Neural cell (in vitro differentiated cells): Measurements from ENCODE around the gene PIGK. TPM values are rescaled to one million over a fixed set of nuclear protein-coding genes. Genes with fewer than 3 reads are reported as not detected.

Experiments used
- H2AFZ ChIP-seq: fragments of 200-600, 300-800 bp; sonication (generic), shearing (Covaris generic); 2 replicates; pipeline ENCODE4 v1.6.0; 2014; ENCODE audit warnings: low read depth, mild to moderate bottlenecking, antibody characterized with exemption, low read length, moderate library complexity
- H3F3A ChIP-seq: fragments of 200-600 bp; shearing (Covaris generic); 2 replicates; pipeline ENCODE4 v1.6.1; 2016; ENCODE audit warnings: mild to moderate bottlenecking, moderate library complexity, mixed read lengths, antibody characterized with exemption, low read length; ENCODE audit not compliant: insufficient read depth, poor library complexity, severe bottlenecking
- H3K27ac ChIP-seq: fragments of 200-600, 300-800 bp; sonication (generic), shearing (Covaris generic); 2 replicates; pipeline ENCODE4 v1.5.1; 2014; ENCODE audit warnings: mild to moderate bottlenecking, low read length, moderate library complexity
- H3K27me3 ChIP-seq: fragments of 300-800, 200-600 bp; sonication (generic), shearing (Covaris generic); 2 replicates; pipeline ENCODE4 v1.6.0; 2014; ENCODE audit warnings: mild to moderate bottlenecking, low read depth, low read length, moderate library complexity; ENCODE audit not compliant: insufficient read depth
- H3K36me3 ChIP-seq: fragments of 300-800, 200-600 bp; sonication (generic), shearing (Covaris generic); 2 replicates; pipeline ENCODE4 v1.5.1; 2014; ENCODE audit warnings: mild to moderate bottlenecking, antibody characterized with exemption, low read length, moderate library complexity; ENCODE audit not compliant: insufficient read depth
- H3K4me2 ChIP-seq: fragments of 300-800, 200-600 bp; sonication (generic), shearing (Covaris generic); 2 replicates; pipeline ENCODE4 v1.6.0; 2014; ENCODE audit warnings: mild to moderate bottlenecking, low read length
- H3K4me3 ChIP-seq: fragments of 300-800, 200-600 bp; sonication (generic), shearing (Covaris generic); 2 replicates; pipeline ENCODE4 v1.5.1; 2014; ENCODE audit warnings: mild to moderate bottlenecking, low read length, moderate library complexity
- H3K79me2 ChIP-seq: fragments of 200-600 bp; shearing (Covaris generic); replicated peaks from 2 replicates; pipeline ENCODE4 v1.6.0; 2014; ENCODE audit warnings: mild to moderate bottlenecking, low read length, moderate library complexity; ENCODE audit not compliant: insufficient read depth
- H3K9ac ChIP-seq: fragments of 300-800, 200-600 bp; sonication (generic), shearing (Covaris generic); 2 replicates; pipeline ENCODE4 v1.6.1; 2016; ENCODE audit warnings: mild to moderate bottlenecking, low read length, mixed read lengths
- H3K9me2 ChIP-seq: fragments of 200-600 bp; shearing (Covaris generic); 2 replicates; pipeline ENCODE4 v1.6.1; 2016; ENCODE audit warnings: mild to moderate bottlenecking, low read length, mixed read lengths; ENCODE audit not compliant: insufficient read depth
- H3K9me3 ChIP-seq: fragments of 200-600, 300-800 bp; sonication (generic), shearing (Covaris generic); 2 replicates; pipeline ENCODE4 v1.6.1; 2016; ENCODE audit warnings: mild to moderate bottlenecking, mixed run types, low read length, moderate library complexity, mixed read lengths
- H4K20me1 ChIP-seq: fragments of 200-600 bp; shearing (Covaris generic); 2 replicates; pipeline ENCODE4 v1.6.1; 2016; ENCODE audit warnings: mild to moderate bottlenecking, mixed run types; ENCODE audit not compliant: insufficient read depth
- CTCF ChIP-seq: fragments of 450-650 bp; IDR thresholded peaks from 2 replicates; pipeline ENCODE4 v1.5.1; 2014; ENCODE audit warnings: antibody characterized with exemption, mild to moderate bottlenecking, moderate library complexity; ENCODE audit not compliant: poor library complexity, severe bottlenecking
- EP300 ChIP-seq: fragments of 450-650 bp; conservative IDR thresholded peaks from 2 replicates; pipeline ENCODE4 v1.6.1; 2014; ENCODE audit warnings: antibody characterized with exemption, mild to moderate bottlenecking, moderate library complexity; ENCODE audit not compliant: poor library complexity, severe bottlenecking
- EZH2 ChIP-seq: fragments of 200-600, 300-800 bp; shearing (Covaris generic), sonication (generic); IDR thresholded peaks from 2 replicates; pipeline ENCODE4 v1.6.1; 2014; ENCODE audit warnings: antibody characterized with exemption, low read length, borderline replicate concordance, mild to moderate bottlenecking; ENCODE audit not compliant: insufficient read depth, poor library complexity, severe bottlenecking
- MXI1 ChIP-seq: fragments of 450-650 bp; conservative IDR thresholded peaks from 2 replicates; pipeline ENCODE4 v1.6.1; 2014; ENCODE audit warnings: antibody characterized with exemption, mild to moderate bottlenecking; ENCODE audit not compliant: poor library complexity, severe bottlenecking
- POLR2AphosphoS5 ChIP-seq: IDR thresholded peaks from 2 replicates; pipeline ENCODE4 v1.6.1; 2012
- RAD21 ChIP-seq: fragments of 450-650 bp; conservative IDR thresholded peaks from 2 replicates; pipeline ENCODE4 v1.6.1; 2014; ENCODE audit warnings: antibody characterized with exemption, mild to moderate bottlenecking, moderate library complexity
- REST ChIP-seq: IDR thresholded peaks from 2 replicates; pipeline ENCODE4 v1.6.1; 2012; ENCODE audit warnings: borderline replicate concordance
- SMC3 ChIP-seq: fragments of 450-650 bp; conservative IDR thresholded peaks from 2 replicates; pipeline ENCODE4 v1.6.1; 2014; ENCODE audit warnings: antibody characterized with exemption, mild to moderate bottlenecking, moderate library complexity; ENCODE audit not compliant: poor library complexity
- TAF1 ChIP-seq: IDR thresholded peaks from 2 replicates; pipeline ENCODE4 v1.6.1; 2012; ENCODE audit warnings: low read depth
- polyA plus RNA-seq: library from polyadenylated mRNA; depleted of rRNA; stranded (reverse); fragments of >200 nt; gene quantifications from 2 replicates; pipeline ENCODE4 v1.2.3, GENCODE V29; 2014

Gene PIGK
- polyA plus RNA-seq, 1 donor from 2014 or later = 24.3 TPM

- no peak overlapping the region for H3K27ac ChIP-seq
- H3K36me3 ChIP-seq = no peaks in the 10 kb centered on the region
- no peaks in the 10 kb centered on the region for H3K9me3 ChIP-seq
- no peaks in the 10 kb centered on the region for H4K20me1 ChIP-seq
- H3K9me2 ChIP-seq = no peaks in the 10 kb centered on the region
- H3K4me3 ChIP-seq = no peak overlapping the region
- no peak overlapping the region for H2AFZ ChIP-seq
- no peak overlapping the region for H3K4me2 ChIP-seq
- H3F3A ChIP-seq = no peaks in the 10 kb centered on the region
- no peak for TF ChIP-seq POLR2AphosphoS5
- TF ChIP-seq REST = no peak
- TF ChIP-seq EP300 = no peak
- H3K9ac ChIP-seq = no peak overlapping the region
- no peaks in the 10 kb centered on the region for H3K27me3 ChIP-seq
- no peaks in the 10 kb centered on the region for H3K79me2 ChIP-seq
These were observed 46.0 kb upstream of the PIGK start for GRCh38 chr1:77265180-77265579.

- Histone ChIP-seq H3F3A (no peaks in the 10 kb centered on the region), H3K27me3 (no peaks in the 10 kb centered on the region), H3K79me2 (no peaks in the 10 kb centered on the region)
These were observed 44.5 kb upstream of the PIGK start for GRCh38 chr1:77263708-77264107.

More at GRCh38 chr1:77263708-77264107, 44.5 kb upstream of the PIGK start:
- Histone ChIP-seq H3K4me3 (no peak overlapping the region), H3K9ac (no peak overlapping the region), H3K9me2 (no peaks in the 10 kb centered on the region), H3K9me3 (no peaks in the 10 kb centered on the region), H2AFZ (no peak overlapping the region), H3K4me2 (no peak overlapping the region), H3K36me3 (no peaks in the 10 kb centered on the region), H4K20me1 (no peaks in the 10 kb centered on the region), H3K27ac (no peak overlapping the region)
- no peak for TF ChIP-seq POLR2AphosphoS5
- no peak for TF ChIP-seq CTCF
- TF ChIP-seq SMC3 = no peak
- TF ChIP-seq MXI1 = no peak
- TF ChIP-seq EZH2 = no peak
- TF ChIP-seq TAF1 = no peak
- TF ChIP-seq REST = no peak
- TF ChIP-seq RAD21 = no peak
- no peak for TF ChIP-seq EP300
